ENCODE results near the gene ITGA2.
"Not testable (repeated sequence)": the region's sequence is repeated elsewhere in the genome, so short reads cannot be mapped to it uniquely, and the experiment has no call there.

ITGA2 gene

DNA sequence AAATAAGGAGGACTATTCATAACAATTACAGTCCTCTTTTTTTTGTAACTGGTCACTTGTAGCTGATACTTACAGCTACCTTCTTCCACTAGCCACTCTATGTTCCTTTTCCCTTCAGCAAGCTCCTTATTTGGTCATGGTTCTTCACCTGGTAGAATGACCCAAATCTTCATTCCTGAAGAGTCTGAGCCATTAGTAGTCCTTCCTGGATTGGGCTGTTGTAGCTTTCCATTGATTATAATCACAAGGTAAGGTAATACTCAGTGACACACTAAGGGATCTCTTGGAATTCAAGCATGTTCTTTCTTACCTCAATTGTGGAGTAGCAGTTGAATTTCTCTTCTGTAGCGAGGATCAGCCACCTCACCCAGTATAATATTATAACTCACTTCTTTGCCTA, 25.5 kb upstream of the ITGA2 start:
- no peaks in the 10 kb centered on the region for H3K27me3 ChIP-seq (ENCODE audit: low read length)
- no peaks in the 10 kb centered on the region for H3K9me2 ChIP-seq (replicated peaks; ENCODE audit: insufficient read depth, low read length)
- H3K27ac ChIP-seq (ENCODE audit: low read depth, low read length), result no peak overlapping the region
- TF ChIP-seq, protein P1, sequence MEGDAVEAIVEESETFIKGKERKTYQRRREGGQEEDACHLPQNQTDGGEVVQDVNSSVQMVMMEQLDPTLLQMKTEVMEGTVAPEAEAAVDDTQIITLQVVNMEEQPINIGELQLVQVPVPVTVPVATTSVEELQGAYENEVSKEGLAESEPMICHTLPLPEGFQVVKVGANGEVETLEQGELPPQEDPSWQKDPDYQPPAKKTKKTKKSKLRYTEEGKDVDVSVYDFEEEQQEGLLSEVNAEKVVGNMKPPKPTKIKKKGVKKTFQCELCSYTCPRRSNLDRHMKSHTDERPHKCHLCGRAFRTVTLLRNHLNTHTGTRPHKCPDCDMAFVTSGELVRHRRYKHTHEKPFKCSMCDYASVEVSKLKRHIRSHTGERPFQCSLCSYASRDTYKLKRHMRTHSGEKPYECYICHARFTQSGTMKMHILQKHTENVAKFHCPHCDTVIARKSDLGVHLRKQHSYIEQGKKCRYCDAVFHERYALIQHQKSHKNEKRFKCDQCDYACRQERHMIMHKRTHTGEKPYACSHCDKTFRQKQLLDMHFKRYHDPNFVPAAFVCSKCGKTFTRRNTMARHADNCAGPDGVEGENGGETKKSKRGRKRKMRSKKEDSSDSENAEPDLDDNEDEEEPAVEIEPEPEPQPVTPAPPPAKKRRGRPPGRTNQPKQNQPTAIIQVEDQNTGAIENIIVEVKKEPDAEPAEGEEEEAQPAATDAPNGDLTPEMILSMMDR (IDR thresholded peaks at IDR 0.05; ENCODE audit: insufficient read depth, low read length, poor library complexity, severe bottlenecking), result no peak
- TF ChIP-seq EZH2phosphoT487 (conservative IDR thresholded peaks at IDR 0.05; ENCODE audit: low read length), result no peak
- H3F3A ChIP-seq (ENCODE audit: insufficient read depth), result no peaks in the 10 kb centered on the region
- H3K4me2 ChIP-seq (ENCODE audit: low read depth, low read length, poor library complexity, severe bottlenecking), result no peak overlapping the region
- H3K36me3 ChIP-seq (ENCODE audit: low read length), result no peaks in the 10 kb centered on the region
- H3K79me2 ChIP-seq (ENCODE audit: insufficient read depth, low read length), result no peaks in the 10 kb centered on the region
- no peaks in the 10 kb centered on the region for H3K9me3 ChIP-seq (ENCODE audit: insufficient read depth, low read length)
- H4K20me1 ChIP-seq (ENCODE audit: low read depth, low read length), result no peaks in the 10 kb centered on the region
- no peak overlapping the region for H3K4me3 ChIP-seq (ENCODE audit: insufficient read depth, low read length, poor library complexity, severe bottlenecking)
- H3K9ac ChIP-seq (ENCODE audit: low read length), result no peak overlapping the region
- H2AFZ ChIP-seq (ENCODE audit: low read depth, low read length, severe bottlenecking), result no peak overlapping the region

GRCh38 chr5:52964138-52964537, 25.0 kb upstream of the ITGA2 start:
- H3K79me2 ChIP-seq (ENCODE audit: insufficient read depth, low read length), result no peaks in the 10 kb centered on the region
- no peak overlapping the region for H2AFZ ChIP-seq (ENCODE audit: low read depth, low read length, severe bottlenecking)
- no peaks in the 10 kb centered on the region for H3K27me3 ChIP-seq (ENCODE audit: low read length)
- no peak overlapping the region for H3K27ac ChIP-seq (ENCODE audit: low read depth, low read length)
- no peaks in the 10 kb centered on the region for H3K9me2 ChIP-seq (replicated peaks; ENCODE audit: insufficient read depth, low read length)
- H3K4me3 ChIP-seq (ENCODE audit: insufficient read depth, low read length, poor library complexity, severe bottlenecking), result no peak overlapping the region
- no peak for TF ChIP-seq EZH2phosphoT487 (conservative IDR thresholded peaks at IDR 0.05; ENCODE audit: low read length)
- TF ChIP-seq, protein P1 (IDR thresholded peaks at IDR 0.05; ENCODE audit: insufficient read depth, low read length, poor library complexity, severe bottlenecking), result no peak
- H3K9me3 ChIP-seq (ENCODE audit: insufficient read depth, low read length), result no peaks in the 10 kb centered on the region
- no peaks in the 10 kb centered on the region for H3K36me3 ChIP-seq (ENCODE audit: low read length)
- no peak overlapping the region for H3K9ac ChIP-seq (ENCODE audit: low read length)
- H3F3A ChIP-seq (ENCODE audit: insufficient read depth), result no peaks in the 10 kb centered on the region
- H4K20me1 ChIP-seq (ENCODE audit: low read depth, low read length), result no peaks in the 10 kb centered on the region
- H3K4me2 ChIP-seq (ENCODE audit: low read depth, low read length, poor library complexity, severe bottlenecking), result no peak overlapping the region

- H2AFZ ChIP-seq (ENCODE audit: low read depth, low read length, severe bottlenecking); H3K4me3 ChIP-seq (ENCODE audit: insufficient read depth, low read length, poor library complexity, severe bottlenecking); H3K27me3 ChIP-seq (ENCODE audit: low read length); H3K4me2 ChIP-seq (ENCODE audit: low read depth, low read length, poor library complexity, severe bottlenecking); H3K9me2 ChIP-seq (replicated peaks; ENCODE audit: insufficient read depth, low read length); H3K27ac ChIP-seq (ENCODE audit: low read depth, low read length); H3K36me3 ChIP-seq (ENCODE audit: low read length); H3K9ac ChIP-seq (ENCODE audit: low read length); H3K79me2 ChIP-seq (ENCODE audit: insufficient read depth, low read length); H4K20me1 ChIP-seq (ENCODE audit: low read depth, low read length); H3F3A ChIP-seq (ENCODE audit: insufficient read depth); H3K9me3 ChIP-seq (ENCODE audit: insufficient read depth, low read length): not testable (repeated sequence)
Measured at GRCh38 chr5:52976157-52976556, 13.0 kb upstream of the ITGA2 start.

GRCh38 chr5:52977264-52977897, 11.8 kb upstream of the ITGA2 start:
- no peak for TF ChIP-seq EZH2phosphoT487 (conservative IDR thresholded peaks at IDR 0.05; ENCODE audit: low read length)
- TF ChIP-seq, protein P1 (IDR thresholded peaks at IDR 0.05; ENCODE audit: insufficient read depth, low read length, poor library complexity, severe bottlenecking), result no peak
- Histone ChIP-seq H3K4me3 (ENCODE audit: insufficient read depth, low read length, poor library complexity, severe bottlenecking) (no peak overlapping the region), H2AFZ (ENCODE audit: low read depth, low read length, severe bottlenecking) (no peak overlapping the region), H3K4me2 (ENCODE audit: low read depth, low read length, poor library complexity, severe bottlenecking) (no peak overlapping the region), H3K79me2 (ENCODE audit: insufficient read depth, low read length) (no peaks in the 10 kb centered on the region), H3K36me3 (ENCODE audit: low read length) (no peaks in the 10 kb centered on the region), H3K9ac (ENCODE audit: low read length) (no peak overlapping the region), H3F3A (ENCODE audit: insufficient read depth) (no peaks in the 10 kb centered on the region), H3K27me3 (ENCODE audit: low read length) (no peaks in the 10 kb centered on the region), H3K9me3 (ENCODE audit: insufficient read depth, low read length) (no peaks in the 10 kb centered on the region), H4K20me1 (ENCODE audit: low read depth, low read length) (no peaks in the 10 kb centered on the region), H3K27ac (ENCODE audit: low read depth, low read length) (no peak overlapping the region), H3K9me2 (replicated peaks; ENCODE audit: insufficient read depth, low read length) (no peaks in the 10 kb centered on the region)
